GM21576 (cell line): ENCODE measurements around the gene ZNF654.

ENCODE experiments used
- ATAC-seq: cut with Tn5 transposase; IDR thresholded peaks from one replicate; pipeline ENCODE4 v1.9.1; 2021; ENCODE audit warnings: mild to moderate bottlenecking, moderate library complexity; ENCODE audit not compliant: unreplicated experiment

Gene ZNF654

DNA sequence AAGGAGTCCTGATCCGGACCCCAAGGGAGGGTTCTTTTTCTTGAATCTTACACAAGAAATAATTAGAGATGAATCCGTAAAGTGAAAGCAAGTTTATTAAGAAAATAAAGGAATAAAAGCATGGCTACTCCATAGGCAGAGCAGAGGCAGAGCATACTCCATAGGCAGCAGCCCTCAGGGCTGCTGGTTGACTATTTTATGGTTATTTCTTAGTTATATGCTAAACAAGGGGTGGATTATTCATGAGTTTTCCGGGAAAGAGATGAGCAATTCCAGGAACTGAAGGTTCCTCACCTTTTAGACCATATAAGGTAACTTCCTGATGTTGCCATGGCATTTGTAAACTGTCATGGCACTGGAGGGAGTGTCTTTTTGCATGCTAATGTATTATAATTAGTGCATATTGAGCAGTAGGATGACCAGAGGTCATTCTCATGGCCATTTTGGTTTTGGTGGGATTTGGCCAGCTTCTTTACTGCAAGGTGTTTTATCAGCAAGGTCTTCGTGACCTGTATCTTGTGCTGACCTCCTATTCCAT, 132.9 kb downstream of the ZNF654 start:
- ATAC-seq = no peak

DNA sequence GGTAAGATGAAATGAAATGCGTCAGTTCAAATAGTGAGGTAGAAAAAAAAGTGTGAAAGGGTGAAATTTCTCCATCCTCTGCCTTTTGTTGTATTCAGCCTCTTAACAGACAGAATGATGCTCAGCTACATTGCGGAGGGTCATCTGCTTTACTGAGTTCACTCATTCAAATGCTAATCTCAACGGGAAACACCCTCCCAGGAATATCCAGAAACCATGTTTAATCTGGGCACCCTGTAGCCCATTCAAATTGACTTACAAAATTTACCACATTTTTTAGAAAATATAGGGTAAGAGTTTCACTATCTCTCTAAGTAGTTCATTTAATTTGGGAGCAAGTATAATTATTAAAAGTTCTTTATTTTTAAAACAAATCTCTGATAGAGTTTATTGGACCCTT, 133.6 kb downstream of the ZNF654 start:
- no peak for ATAC-seq
